Fibroblast of the conjunctiva (primary cell): ENCODE data around the gene ECE1.

Experiments used
- DNase-seq: peaks from one replicate; pipeline ENCODE4 v3.0.0-alpha.2; 2010; ENCODE audit warnings: low read depth

ECE1 gene

GRCh38 chr1:21289700-21290545 is at the start of gene ECE1:
TSS of gene ECE1 (minus strand) at chr1:21290463. CDS start at chr1:21290414, 49 bp downstream.
- no peak for DNase-seq

DNA sequence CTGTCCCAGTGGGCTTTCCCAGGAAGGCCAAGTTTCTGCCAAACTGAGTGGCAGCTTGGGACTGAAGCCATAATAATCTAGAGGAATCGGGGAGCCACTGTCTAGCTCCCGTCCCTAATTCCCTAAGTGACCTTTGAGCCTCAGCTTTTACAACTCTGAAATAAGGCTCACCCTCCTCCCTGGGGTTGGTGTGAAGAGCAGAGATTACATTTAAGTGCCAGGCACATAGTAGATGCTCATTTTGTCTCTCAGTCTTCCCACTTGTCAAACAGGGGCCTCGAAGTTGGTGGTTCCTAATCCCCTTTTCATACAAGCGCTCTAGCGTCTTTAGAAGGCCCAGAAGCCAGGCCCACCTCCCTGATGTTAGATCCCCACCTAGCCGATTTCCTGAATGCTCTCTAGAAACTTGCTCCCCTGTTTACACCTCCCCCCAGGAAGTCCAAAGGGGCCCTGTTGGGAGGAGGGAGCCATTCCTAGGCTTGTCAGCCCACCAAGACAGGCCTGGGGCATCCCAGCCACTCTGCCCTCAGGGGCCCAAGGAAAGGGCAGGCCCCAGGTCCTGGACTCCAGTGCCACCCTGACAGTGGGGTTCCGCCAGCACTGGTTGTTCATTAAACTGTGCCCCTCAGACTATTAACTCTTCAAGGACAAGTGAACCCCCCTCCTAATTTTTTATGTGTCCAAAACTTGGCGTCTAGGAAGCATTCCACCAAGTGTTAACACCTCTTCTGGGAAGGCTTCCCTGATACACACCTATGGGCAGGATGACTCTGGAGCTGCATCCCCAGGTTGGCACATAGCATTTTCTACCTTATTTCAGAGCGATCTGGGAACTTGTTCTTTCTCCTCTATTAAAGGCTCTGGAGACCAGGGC is 49.3 kb upstream of the ECE1 start:
- no peak for DNase-seq

GRCh38 chr1:21338573-21339355 is 48.5 kb upstream of the ECE1 start:
- DNase-seq = peak; percentile 81

GRCh38 chr1:21337928-21338572 is 47.8 kb upstream of the ECE1 start:
- peak; percentile 76 for DNase-seq

DNA sequence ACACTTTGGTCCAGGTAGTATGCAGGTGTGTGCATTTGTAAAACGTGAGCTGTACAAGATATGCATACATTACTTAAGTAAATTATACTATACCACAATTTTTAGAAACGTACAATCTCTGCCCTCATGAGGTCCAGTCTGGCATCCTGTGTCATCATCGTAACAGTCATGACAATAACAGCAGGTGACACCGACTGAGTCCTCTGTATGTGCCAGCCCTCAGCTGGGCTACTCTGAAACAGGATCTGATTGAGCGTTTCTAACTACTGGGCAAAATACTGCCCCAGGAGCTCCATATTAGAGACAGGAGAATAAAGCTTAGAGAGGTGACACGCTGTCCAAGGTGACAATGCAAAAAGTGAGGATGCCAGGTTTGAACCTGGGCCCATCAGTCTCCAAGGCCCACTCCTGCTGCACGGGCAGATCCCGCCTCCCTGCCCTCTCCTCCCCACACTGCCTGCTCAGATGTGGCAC is 47.2 kb upstream of the ECE1 start:
- DNase-seq = no peak

- no peak for DNase-seq
Observed at GRCh38 chr1:21337010-21337437, 46.8 kb upstream of the ECE1 start.

- no peak for DNase-seq
Observed at GRCh38 chr1:21335750-21336224, 45.5 kb upstream of the ECE1 start.

DNA sequence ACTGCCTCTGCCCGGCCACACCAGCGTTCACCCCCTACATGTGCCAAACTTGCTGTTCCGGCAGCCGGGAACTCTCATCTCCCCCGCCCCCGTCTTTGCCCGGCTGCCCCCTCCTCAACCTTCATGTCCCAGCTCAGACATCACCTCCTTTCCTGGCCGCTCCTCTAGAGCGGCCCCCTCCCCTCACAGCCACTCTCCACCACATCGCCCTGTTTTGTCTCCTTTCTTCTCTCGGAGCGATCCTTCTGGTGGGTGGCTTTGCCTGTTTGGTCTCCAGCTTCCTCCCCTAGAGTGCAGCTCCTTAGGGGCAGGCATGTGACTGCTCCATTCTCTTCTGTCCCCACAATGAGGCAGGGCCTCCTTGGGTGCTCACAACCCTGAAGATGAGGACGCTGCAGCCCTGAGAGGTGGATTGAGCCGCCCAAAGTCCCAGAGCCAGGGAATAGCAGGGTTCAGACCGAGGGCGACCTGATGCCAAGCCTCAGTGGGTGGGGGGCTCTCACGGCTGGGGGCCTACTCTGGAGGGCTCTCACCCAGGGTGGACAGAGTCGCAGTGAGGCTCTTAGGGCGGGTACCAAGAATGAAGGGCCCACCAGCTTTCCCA is 44.9 kb upstream of the ECE1 start:
- DNase-seq = no peak

- no peak for DNase-seq
Observed at GRCh38 chr1:21334214-21335087, 44.2 kb upstream of the ECE1 start.

- no peak for DNase-seq
Observed at GRCh38 chr1:21333824-21334213, 43.6 kb upstream of the ECE1 start.

DNA sequence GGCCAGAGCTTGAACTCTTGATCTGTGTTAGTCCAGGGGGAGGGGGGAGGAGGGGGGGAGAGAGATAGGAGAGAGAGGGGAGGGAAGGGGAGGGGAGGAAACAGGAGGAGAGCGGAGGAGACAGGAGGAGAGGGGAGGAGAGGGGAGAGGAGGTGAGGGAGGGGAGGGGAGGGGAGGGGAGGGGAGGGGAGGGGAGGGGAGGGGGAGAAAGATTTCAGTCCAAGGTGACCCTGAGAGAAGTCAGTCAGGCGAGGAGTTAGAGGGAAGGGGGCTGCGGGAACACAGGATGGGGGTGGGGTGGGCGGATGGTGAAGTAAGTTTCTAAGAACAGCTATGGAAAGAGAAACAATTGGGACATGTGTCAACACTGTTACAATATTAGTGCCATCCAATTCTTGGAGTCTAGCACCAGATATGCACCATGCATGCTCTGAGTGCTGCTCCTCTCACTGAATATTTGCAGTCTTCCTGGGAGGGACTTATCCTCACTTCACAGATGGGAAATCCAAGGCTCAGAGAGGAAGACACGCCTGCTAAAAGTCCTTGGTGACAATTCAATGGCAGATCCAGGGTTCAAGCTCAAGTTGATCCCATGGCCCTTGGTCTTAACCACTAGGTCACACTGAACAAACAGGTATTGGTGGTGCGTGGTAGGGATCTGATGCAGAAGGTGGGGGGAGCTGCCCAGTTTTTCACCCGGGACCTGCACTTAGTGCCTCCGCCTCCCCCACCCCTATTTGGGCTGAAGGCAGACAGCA is 42.5 kb upstream of the ECE1 start:
- no peak for DNase-seq

DNA sequence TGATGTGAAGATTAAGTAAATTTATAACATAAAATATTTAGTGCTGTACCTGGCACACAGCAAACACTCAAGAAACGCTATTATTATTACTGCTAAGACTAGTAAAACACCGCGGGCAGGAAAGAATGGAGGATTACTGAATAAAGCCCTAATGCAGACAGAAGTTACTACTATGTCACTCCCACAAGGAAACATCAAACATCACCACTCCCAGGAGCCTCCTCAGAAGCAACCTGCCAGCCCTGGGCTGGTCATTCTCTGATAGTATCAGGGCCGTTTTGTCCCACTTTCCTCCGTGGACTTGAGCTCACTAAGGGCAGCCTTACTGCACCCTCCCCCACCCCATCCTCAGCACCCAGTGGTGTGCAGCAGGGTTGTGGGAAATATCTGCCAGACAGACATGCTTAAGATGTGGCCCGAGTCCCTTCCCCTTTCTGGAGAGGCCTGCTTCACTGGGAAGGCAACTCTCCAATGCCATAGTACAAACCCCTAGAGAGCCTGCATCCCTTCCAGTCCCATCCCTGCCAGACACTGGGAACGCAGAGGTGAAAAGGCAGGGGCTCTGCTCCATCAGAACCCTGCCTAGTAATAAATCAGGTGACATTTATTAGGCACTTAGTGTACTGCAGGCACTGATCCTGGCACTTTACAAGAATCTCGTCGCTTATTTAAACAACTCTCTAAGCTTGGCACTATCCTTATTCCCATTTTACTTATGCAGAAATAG is 41.7 kb upstream of the ECE1 start:
- DNase-seq = no peak

- DNase-seq = no peak
Observed at GRCh38 chr1:21330544-21330943, 40.3 kb upstream of the ECE1 start.

GRCh38 chr1:21329209-21329844 is 39.1 kb upstream of the ECE1 start:
- no peak for DNase-seq

GRCh38 chr1:21327566-21328323 is 37.5 kb upstream of the ECE1 start:
- DNase-seq = no peak

DNA sequence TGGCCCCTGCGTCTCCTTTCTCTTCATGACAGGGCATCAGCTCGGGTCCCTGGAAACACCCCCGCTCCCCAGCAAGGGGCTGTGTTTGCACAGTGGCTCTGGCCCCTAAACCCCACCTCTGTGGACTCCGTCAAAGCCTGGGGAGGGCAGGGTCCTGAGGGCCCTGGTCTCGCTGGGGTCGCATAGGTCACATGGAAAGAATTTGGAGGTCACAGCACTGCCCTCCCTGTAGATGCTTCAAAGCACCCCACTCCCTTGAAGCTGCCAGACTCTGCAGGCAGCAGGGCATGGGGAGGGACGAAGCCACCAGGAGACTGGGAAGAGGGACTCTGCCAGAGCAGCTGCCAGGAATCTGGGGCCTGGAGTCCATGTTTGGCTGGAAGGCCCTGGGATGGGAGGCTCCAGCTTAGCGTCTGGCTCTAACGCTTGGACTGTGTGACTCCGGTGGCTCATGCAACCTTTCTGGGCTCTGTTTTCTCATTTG is 36.6 kb upstream of the ECE1 start:
- no peak for DNase-seq

- no peak for DNase-seq
Observed at GRCh38 chr1:21325731-21326387, 35.6 kb upstream of the ECE1 start.
